HG03457 (cell line): ENCODE results near the gene RAB11FIP4.

Source experiments
- ATAC-seq: cut with Tn5 transposase; IDR thresholded peaks from one replicate; pipeline ENCODE4 v1.9.1; 2021; ENCODE audit warnings: moderate number of reproducible peaks; ENCODE audit not compliant: unreplicated experiment

Gene RAB11FIP4

DNA sequence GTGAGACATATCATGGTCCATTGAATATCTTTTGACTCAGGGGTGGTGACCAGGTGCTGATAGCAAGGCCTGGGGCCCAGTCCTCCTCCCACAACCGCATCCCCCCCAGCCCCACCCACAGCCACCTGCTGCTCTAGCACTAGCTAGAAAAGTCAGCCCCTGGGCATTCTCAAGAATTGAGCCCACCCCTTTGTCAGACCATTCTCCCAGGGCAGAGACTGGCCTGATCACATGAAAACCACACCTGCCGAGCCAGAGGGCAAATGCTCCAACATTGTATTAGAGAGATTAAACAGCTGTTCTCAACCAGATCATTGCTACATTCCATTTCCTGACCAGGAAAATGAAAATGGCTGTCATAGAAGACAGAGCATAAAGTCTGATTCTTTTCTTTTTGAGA lies 62.4 kb downstream of the RAB11FIP4 start:
- ATAC-seq: no peak

DNA sequence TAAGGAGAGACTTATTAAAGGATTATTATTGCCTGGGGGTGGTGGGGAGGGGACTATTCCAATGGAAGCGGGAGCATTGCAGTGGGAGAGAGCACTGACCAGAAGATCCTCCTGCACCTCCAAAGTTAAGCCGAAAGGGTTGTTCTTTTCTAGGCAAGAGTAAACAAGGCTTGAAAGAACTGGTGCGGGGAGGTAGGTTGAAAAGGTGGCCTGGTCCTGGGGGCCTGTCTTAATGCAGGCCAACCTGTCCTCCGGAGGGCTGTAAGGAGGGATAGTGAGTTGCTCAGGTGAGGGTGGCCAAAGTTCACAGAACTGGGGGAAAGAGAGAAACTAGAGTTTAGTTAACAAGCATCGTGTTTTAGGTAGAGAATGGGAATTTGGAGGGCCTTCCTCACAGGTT lies 65.3 kb downstream of the RAB11FIP4 start:
- no peak for ATAC-seq

DNA sequence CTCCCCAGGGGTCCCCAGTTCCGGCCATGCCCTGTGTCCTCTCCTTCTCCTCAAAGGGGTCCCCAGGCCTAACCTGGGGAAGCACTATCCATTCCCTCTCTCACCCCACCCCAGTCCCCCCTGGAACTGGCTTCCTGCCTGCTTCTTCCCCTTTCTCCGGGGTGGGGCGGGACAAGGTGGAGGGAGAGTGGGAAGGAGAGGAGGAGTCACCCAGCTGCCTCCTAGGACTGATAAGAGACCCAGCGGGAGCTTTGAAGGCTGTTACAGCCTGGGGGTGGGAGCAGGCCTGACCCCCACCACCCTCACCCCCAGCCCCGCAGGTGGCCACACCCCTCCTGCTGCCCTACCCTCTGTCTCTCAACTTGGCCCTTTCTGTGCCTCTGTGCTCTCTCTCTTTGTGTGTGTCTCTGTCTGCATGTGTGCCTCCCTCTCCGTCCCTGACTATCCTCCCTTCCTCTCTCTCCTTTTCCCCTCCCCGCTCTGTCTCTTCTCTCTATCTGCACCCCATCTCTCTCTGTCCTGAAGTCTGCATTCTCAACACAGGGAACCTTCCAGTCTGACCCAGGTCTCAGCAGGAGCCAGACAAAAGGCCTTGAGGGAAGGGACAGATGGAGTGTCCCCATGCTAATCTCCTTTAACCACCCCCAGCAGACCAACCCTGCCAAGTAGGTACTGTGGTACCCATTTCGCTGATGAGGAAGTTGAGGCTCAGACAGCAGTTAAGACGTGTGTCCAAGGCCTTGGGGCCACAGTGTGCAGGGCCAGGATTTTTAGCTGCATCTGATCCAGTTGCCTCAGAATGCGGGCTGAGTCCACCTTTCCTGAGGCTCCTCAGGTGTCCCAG lies 66.1 kb downstream of the RAB11FIP4 start:
- ATAC-seq: no peak

- ATAC-seq: no peak
Measured at GRCh38 chr17:31458829-31459228, 67.4 kb downstream of the RAB11FIP4 start.

DNA sequence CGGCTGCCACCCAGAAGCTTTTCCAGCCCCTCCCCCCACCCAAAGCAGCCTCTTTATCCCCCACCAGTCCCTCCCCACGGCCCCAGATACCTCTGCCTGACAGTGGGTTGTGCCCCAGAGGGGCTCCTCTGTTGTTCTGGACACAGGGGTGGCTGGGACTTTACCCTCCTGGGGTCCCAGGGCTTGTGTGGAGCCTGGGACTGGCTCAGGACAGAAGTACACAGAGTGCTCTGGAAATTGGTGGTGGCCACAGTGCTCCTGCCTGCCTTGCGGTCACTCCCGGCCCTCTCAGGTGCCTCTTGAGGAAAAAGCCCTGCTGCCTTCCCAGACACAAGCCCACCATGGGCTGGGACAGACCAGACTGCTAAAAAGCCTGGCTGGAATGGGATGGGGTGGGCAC lies 68.2 kb downstream of the RAB11FIP4 start:
- ATAC-seq: no peak

DNA sequence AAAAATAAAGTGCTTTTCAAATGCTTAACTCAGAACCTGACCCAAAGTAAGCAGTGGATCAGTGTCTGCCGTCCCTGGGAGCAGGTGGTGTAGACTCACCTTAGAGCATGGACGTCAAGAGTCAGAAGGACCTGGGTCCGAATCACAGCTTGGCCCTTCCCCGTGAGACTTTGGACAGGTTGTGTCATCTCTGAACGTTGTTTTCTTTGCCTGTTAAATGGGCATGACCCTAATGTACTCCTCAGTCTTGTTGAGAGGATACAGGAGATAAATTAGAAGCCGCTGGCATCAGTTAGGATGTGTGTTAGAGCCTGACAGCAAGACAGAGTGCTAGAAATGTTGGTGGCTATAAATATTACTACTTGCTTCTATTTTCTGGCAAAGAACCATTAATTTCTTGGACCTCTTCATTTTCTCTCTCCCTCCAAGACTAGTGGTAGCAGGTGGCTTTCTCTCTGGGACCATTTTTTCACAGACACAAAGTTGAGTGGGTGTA lies 68.8 kb downstream of the RAB11FIP4 start:
- ATAC-seq: no peak

GRCh38 chr17:31461227-31461810 lies 69.8 kb downstream of the RAB11FIP4 start:
- ATAC-seq: no peak

- no peak for ATAC-seq
Measured at GRCh38 chr17:31462261-31462660, 70.8 kb downstream of the RAB11FIP4 start.

DNA sequence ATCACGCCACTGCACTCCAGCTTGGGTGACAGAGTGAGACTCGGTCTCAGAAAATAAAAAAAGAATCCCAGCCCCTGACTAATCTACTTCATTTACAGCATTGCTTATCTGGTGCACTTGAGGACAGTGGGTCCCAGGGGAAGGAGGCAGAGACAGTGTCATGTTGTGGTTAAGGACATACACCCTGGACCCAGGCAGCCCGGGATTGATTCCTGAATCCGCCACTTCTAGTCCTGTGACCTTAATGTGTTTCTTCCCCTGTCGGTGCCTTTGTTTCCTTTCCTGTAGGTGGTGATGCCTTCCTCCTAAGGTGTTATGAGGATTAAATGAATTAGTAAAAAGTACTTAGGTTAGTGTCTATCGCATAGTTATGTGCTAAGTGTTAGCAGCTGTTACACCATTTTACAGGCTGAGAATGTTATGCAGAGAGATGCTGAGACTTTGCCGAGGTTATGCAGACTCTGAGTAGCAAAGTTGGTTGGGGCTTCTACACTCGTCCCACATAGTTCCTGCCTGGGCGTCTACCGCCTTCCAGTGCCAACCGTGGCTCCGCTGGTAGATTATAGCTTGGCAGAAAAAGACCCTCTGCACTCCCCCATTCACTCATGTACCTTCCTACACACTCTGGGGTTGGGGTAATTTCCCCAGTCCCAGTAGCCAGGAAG lies 74.8 kb downstream of the RAB11FIP4 start:
- ATAC-seq: no peak

DNA sequence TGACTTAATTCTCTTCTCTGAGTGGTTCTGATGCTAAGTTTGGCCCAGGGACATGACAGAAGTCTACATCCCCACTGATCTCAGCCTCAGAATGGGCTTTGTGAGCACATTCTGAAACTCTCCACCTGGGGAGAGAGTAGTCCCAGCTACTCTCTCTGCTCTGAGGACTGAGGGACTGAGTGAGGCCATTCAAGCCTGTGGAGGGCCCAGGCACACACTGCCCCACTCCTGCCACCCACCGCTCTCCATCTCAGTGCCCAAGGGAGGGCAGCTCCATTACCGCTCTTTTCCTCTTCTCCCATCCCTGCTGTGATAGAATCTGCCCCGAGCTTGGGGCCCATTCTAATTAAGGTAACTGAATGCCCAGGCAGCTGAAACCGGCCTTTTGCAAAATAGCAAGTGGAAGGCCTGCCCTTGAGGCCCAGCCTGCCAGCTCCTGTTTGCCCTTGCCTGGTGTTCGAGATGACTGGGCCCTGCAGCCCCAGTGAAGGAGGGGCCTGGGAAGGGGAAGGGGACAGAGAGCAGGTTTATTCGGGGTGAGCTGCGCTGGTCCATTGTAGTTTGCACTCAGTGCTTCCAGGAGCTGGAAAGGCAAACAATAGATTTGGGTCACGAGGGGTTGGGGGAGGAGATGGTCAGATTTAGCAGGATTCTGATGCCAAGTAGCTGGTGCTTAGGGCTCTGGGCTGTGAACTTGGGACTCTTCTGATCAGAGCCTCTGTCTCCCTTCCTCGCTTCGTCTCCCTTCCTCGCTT lies 76.2 kb downstream of the RAB11FIP4 start:
- no peak for ATAC-seq

GRCh38 chr17:31469959-31470358 lies 78.5 kb downstream of the RAB11FIP4 start:
- no peak for ATAC-seq

DNA sequence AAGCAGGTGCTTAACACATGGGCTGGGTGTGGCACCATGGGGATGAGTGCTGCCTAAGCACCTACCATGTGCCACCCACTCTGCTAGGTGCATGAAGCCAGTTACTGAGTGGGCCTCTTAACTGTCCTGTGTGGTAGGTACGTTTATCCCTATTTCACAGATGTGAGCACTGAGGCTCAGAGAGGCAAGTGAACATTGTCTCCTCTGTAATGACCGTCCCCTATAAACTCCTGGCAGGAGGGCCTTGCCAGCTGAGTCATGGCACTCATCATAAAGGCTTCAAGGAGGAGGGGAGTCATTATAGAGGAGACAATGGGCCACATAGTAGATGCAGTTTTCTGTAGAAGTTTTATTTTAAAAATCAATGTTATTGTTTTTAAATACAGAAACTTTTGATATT lies 79.1 kb downstream of the RAB11FIP4 start:
- no peak for ATAC-seq

DNA sequence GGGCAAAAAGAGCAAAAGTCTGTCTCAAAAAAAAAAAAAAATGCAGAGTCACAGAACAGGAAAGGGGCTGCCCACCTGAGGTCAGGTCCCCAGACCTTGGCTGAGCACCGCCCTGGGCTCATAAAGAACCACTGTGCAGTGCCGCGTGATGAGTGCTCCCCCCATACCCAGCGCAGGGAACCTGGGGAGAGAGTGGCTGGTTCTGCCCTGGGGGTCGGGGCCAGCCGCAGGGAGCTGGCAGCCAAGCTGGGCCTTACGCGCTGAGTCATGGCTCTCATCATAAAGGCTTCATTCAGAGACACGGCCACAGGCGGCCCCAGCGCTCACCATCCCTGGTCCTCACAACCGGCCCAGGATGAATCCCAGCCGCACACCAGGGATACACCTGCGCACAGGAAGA lies 80.7 kb downstream of the RAB11FIP4 start:
- no peak for ATAC-seq

DNA sequence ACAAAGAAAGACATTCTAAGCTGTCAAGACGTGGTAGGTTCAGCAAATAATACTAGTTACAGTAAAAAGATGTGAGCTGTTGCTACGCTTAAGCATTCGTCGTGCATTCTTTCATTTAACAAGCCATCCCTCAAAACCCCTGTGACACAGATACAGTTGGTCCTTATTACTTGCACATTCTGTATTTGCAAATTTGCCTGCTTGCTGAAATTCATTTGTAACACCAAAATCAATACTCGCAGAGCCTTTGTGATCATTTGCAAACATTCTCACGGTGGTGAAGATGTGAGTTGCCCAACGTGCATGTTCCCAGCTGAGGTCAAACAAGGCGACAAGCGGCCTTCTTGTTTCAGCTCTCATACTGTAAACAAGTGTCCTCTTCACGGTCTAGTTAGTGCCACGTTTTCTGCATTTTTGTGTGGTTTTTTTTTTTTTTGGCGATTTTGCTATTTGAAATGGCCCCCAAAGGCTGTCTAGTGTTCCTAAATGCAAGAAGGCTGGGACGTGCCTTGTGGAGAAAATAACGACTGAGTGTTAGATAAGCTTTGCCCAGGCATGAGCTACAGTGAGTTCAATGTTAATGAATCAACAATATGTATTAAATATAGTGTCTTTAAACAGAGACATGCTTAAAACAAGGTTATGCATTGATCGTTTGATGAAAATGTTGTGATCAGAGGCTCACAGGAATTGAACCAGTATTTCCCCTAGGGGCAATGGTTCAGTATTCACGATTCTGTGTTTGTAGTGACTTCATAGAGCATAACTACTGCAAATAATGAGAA lies 84.1 kb downstream of the RAB11FIP4 start:
- ATAC-seq: no peak

DNA sequence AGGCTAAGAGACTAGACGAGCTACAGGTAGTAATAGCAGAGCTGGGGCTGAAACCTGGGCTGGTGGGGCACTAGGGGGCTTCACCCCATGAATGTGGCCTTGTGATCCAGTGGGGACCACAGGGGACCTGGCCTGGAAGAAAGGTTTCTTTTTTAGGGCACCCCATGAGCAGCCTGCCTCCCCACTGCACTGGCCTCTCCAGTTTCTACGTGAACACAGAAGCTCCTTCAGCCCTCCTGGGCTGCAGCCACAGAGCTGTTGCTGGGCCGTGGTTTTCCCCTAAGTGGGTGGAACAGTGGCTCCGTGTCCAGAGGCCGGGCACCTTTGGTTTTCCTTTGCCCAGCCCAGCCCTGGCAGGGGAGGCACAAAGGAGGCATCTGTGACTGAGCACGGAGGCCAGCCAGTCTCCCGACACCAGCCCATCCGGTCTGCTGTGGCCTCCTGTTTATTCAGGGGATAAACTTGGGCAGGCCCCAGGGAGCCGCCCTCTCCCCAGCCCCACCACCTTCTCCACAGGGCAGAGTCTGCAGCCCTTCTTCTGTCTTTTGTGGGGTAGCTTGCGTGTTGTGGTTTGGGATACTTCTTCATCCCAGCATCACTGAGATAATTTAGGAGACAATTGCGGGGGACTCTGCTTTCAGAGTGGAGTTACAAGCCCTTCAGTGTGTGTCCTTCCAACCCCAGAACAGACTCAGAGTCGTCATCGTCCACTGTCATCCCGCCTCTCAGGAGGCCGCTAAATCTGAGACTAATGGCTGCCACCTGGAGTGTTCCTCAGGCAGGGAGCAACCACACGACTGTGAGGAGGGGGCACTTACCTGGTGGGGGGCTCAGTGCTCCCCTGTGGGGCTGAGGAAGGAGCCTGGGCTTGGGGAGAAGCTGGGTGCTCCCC lies 85.3 kb downstream of the RAB11FIP4 start:
- ATAC-seq: no peak

- ATAC-seq: no peak
Measured at GRCh38 chr17:31477417-31478055, 86.1 kb downstream of the RAB11FIP4 start.

DNA sequence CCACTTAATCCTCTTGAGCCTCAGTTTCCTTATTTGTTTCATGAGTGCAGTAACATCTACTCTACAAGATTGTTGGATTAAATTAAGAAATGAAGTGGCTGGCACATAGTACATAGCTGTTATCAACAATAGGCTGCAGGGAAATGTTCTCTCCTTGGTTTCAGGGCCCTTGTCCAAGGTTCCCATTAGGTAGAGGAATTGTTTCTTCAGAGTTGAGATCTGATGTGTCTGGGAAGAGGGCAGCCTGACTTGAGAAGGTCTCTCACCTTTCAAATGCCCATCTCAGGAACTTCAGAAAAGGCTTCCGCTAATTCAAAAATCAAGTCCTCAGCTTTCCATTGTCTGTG lies 87.6 kb downstream of the RAB11FIP4 start:
- no peak for ATAC-seq

- ATAC-seq: no peak
Measured at GRCh38 chr17:31479524-31479923, 88.0 kb downstream of the RAB11FIP4 start.

DNA sequence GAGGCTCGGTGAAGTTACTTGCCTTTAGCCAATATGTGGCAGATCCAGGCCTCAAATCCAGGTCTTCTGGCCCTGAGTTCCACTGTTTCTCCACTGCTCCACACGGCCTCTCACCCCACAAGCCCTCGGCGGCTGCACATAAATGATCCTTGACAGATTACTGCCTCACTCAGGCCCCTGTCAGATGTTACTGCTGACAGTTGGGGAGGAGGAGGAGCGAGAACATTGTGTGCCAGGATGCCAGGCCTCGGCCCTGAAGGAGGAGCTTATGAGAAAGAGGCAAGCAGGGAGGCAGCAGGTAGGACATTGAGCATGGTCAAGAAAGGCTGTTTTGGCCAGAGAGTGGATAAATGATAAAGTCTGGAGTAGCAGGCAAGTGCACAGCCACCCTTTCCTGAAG lies 88.6 kb downstream of the RAB11FIP4 start:
- no peak for ATAC-seq
